GM18505 (cell line): ENCODE measurements around the gene STK17B.

ENCODE experiments used
- ATAC-seq: cut with Tn5 transposase; IDR thresholded peaks from one replicate; pipeline ENCODE4 v1.9.1; 2021; ENCODE audit not compliant: unreplicated experiment
- POLR2A ChIP-seq: IDR thresholded peaks from 4 replicates; pipeline ENCODE4 v1.6.1; 2011; ENCODE audit warnings: borderline replicate concordance; ENCODE audit not compliant: insufficient read depth, insufficient read length; ENCODE audit errors: extremely low read depth

The STK17B gene

GRCh38 chr2:196159221-196159892 is 12.0 kb downstream of the STK17B start:
- ATAC-seq = no peak
- TF ChIP-seq POLR2A = no peak

DNA sequence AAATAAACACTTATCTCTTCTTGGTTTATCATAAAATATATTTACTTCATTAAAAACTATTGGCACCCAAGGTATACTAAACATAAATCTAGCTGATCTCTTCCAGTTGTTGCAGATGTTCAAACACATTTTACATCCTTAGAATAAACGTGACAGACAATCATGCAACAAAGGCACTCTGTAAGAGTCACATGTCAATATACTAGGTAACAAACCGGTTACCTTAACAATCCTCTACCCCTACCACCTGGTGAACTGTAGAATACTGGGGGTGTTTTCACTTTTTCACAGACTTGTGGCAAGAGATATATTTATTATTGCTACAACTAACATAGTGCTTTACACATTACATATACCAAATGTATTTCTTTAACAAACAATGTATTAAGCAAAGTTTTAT is 15.8 kb downstream of the STK17B start:
- TF ChIP-seq POLR2A = no peak
- ATAC-seq = no peak

GRCh38 chr2:196153480-196153879 is 17.9 kb downstream of the STK17B start:
- TF ChIP-seq POLR2A = peak; percentile 1
- ATAC-seq = no peak

DNA sequence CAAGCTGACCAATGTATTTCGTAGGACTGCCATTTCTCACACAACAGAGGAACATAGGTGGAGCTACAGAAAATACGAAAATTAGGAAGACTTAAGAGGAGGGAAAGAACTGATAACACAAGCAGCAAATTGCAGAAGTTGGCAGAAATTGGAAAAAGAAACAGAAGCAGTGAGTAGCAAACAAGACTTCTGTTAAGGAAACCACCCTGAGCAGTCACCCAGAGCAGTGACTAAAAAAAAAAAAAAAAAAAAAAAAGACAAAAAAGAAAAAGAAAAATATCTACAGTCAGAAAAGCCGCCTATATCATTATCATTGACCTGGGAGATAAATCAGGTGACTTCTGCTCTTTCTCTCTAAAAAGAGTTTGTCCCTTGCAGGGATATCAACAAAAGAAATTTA is 21.4 kb downstream of the STK17B start:
- no peak for TF ChIP-seq POLR2A
- ATAC-seq = peak; percentile 57

- no peak for TF ChIP-seq POLR2A
- no peak for ATAC-seq
Measured at GRCh38 chr2:196148736-196149135, 22.6 kb downstream of the STK17B start.

GRCh38 chr2:196145256-196145655 is 26.1 kb downstream of the STK17B start:
- no peak for ATAC-seq
- no peak for TF ChIP-seq POLR2A

DNA sequence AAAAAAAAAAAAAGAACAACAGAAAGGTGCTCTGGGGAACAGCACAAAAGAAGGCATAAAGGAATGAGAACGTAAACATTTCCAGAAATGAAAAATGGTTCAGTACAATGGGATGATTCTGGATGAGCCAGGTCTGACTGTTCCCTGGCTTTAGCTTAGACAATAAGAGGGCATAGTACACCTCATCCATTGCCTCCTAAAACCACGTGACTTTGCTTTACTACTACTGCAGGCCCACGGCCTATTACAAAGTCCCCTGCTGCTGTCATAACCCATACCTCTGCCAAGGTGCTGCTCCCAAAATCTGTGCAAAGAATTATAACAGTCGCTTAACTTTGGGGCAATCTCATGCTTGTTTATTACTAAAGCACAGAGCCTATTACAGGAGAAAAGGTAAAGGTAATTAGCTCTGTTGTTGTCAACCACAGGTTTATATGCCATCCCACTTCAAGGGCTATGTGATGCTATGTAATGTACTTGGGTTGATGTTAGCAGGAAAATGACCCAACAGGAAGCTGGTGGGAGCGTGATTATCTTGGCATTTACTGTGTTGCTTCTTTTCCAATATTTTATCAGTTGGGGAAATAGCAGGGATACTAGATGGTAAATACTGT is 26.8 kb downstream of the STK17B start:
- peak; percentile 3 for TF ChIP-seq POLR2A
- no peak for ATAC-seq

DNA sequence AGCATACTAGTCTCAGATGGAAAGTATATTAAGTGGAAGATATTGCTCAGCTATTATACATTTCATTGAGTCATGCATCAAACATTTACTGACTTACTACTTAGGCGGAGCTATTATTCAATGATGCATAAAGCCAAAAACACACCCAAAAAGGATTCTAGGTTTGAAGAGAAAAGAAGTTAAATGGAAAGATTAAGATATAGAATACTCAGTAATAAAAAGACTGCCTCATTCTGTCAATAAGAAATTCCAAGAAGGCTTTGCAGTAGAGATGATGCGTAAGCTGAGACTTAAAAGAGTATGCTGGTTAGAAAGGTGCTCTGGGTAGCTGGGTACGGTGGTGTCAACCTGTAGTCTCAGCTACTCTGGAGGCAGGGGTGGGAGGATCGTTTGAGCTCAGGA is 27.6 kb downstream of the STK17B start:
- no peak for TF ChIP-seq POLR2A
- ATAC-seq = no peak

- no peak for ATAC-seq
- TF ChIP-seq POLR2A = no peak
Measured at GRCh38 chr2:196142825-196143224, 28.6 kb downstream of the STK17B start.

DNA sequence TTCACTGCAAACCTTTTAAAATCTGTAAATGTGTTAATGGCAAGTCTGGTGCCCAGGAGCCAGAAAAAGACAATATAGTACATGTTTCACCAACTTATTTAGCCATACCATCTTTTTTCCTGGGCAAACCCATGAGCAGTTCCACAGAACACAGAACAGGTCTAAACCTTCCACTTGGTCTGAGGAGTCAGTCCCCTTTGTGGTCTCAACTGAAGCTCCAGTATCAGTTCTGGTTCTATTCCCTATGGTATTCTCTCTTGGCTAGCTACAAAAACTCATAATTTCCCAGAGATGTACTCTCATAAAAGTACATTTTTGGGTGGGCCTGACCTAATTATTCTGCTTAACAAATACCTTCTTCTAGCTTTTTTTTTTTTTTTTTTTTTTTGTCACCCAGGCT is 31.2 kb downstream of the STK17B start:
- no peak for ATAC-seq
- no peak for TF ChIP-seq POLR2A

- no peak for TF ChIP-seq POLR2A
- no peak for ATAC-seq
Measured at GRCh38 chr2:196137271-196137670, 34.1 kb downstream of the STK17B start.

GRCh38 chr2:196136151-196136550 is 35.2 kb downstream of the STK17B start:
- no peak for TF ChIP-seq POLR2A
- no peak for ATAC-seq

GRCh38 chr2:196131949-196132925 is 39.1 kb downstream of the STK17B start:
- no peak for ATAC-seq
- TF ChIP-seq POLR2A = peak; percentile 20
